ENCODE measurements around the gene IGLON5.
A peak's percentile ranks its signal among the peaks of the same experiment; 100 is the strongest.

The IGLON5 gene

GRCh38 chr19:51294977-51295375 is 16.5 kb upstream of the IGLON5 start:
- Histone ChIP-seq H3K27me3 (ENCODE audit: control insufficient read depth in 3 of 3, insufficient read depth in 3 of 3, low read depth in 1 of 3, low read length in 3 of 3) (peaks cover 0 to 4% (median 0%) of the 10 kb centered on the region in 3 experiments), H4K8ac (ENCODE audit: low read depth, low read length) (no peak overlapping the region), H3K4ac (ENCODE audit: low read length) (no peak overlapping the region), H3K4me2 (ENCODE audit: insufficient read depth, low read length, poor library complexity, severe bottlenecking) (no peak overlapping the region), H3K79me1 (ENCODE audit: low read depth, low read length) (no peaks in the 10 kb centered on the region), H3K9ac (ENCODE audit: low read depth, low read length, poor library complexity) (peak overlapping the region; percentile 53), H2AFZ (ENCODE audit: low read length) (no peak overlapping the region), H4K91ac (ENCODE audit: low read depth, low read length, poor library complexity) (no peak overlapping the region), H3K18ac (ENCODE audit: low read length) (peak overlapping the region; percentile 55), H2BK120ac (ENCODE audit: low read depth, low read length) (no peak overlapping the region), H3K23ac (ENCODE audit: low read depth, low read length, poor library complexity) (peak overlapping the region; percentile 56), H3K14ac (ENCODE audit: low read length) (no peak overlapping the region), H3K4me1 (ENCODE audit: control insufficient read depth in 2 of 2, insufficient read depth in 1 of 2, low read depth in 1 of 2, low read length in 2 of 2) (peaks cover 14 to 18% of the 10 kb centered on the region in 2 donors), H3K27ac (replicated peaks; ENCODE audit: low read length) (no peak overlapping the region), H3K36me3 (replicated peaks in 1 of 2; ENCODE audit: control insufficient read depth in 2 of 2, insufficient read depth in 2 of 2, low read length in 2 of 2) (no peaks in the 10 kb centered on the region), H2BK15ac (ENCODE audit: low read length) (peak overlapping the region; percentile 18), H3K9me3 (replicated peaks in 1 of 2; ENCODE audit: control insufficient read depth in 2 of 2, insufficient read depth in 1 of 2, low read depth in 1 of 2, low read length in 2 of 2) (no peaks in the 10 kb centered on the region), H3K4me3 (ENCODE audit: low read length in 2 of 2) (peak overlapping the region in 1 of 2 donors; percentile 35), H2AK5ac (ENCODE audit: low read depth, low read length) (no peak overlapping the region), H2BK12ac (ENCODE audit: low read length) (no peak overlapping the region), H2BK5ac (ENCODE audit: low read length) (peak overlapping the region; percentile 80)
- no CpG with 5 or more reads among the region's 12 CpGs for WGBS, 2 donors (ENCODE audit: extremely low coverage in 2 of 2, insufficient read length in 2 of 2, insufficient replicate concordance in 1 of 2)
- no peak for DNase-seq (ENCODE audit: low spot score)

GRCh38 chr19:51295382-51296126 is 15.9 kb upstream of the IGLON5 start:
- no CpG with 5 or more reads among the region's 15 CpGs for WGBS, 2 donors (ENCODE audit: extremely low coverage in 2 of 2, insufficient read length in 2 of 2, insufficient replicate concordance in 1 of 2)
- peak overlapping the region; percentile 50 for H3K18ac ChIP-seq (ENCODE audit: low read length)

GRCh38 chr19:51296336-51297093 is 14.9 kb upstream of the IGLON5 start:
- Histone ChIP-seq H3K27me3 (ENCODE audit: control insufficient read depth in 3 of 3, insufficient read depth in 3 of 3, low read depth in 1 of 3, low read length in 3 of 3) (peaks cover 0 to 4% (median 0%) of the 10 kb centered on the region in 3 experiments), H2BK120ac (ENCODE audit: low read depth, low read length) (no peak overlapping the region), H3K27ac (replicated peaks; ENCODE audit: low read length) (no peak overlapping the region), H2BK5ac (ENCODE audit: low read length) (no peak overlapping the region), H3K9ac (ENCODE audit: low read depth, low read length, poor library complexity) (no peak overlapping the region), H3K4me2 (ENCODE audit: insufficient read depth, low read length, poor library complexity, severe bottlenecking) (no peak overlapping the region), H3K36me3 (replicated peaks in 1 of 2; ENCODE audit: control insufficient read depth in 2 of 2, insufficient read depth in 2 of 2, low read length in 2 of 2) (no peaks in the 10 kb centered on the region), H3K14ac (ENCODE audit: low read length) (no peak overlapping the region), H2BK15ac (ENCODE audit: low read length) (peak overlapping the region; percentile 3), H2AK5ac (ENCODE audit: low read depth, low read length) (peak overlapping the region; percentile 24), H3K18ac (ENCODE audit: low read length) (peak overlapping the region; percentile 41), H3K4me1 (ENCODE audit: control insufficient read depth in 2 of 2, insufficient read depth in 1 of 2, low read depth in 1 of 2, low read length in 2 of 2) (peaks cover 14 to 18% of the 10 kb centered on the region in 2 donors), H3K23ac (ENCODE audit: low read depth, low read length, poor library complexity) (peak overlapping the region; percentile 44), H4K8ac (ENCODE audit: low read depth, low read length) (no peak overlapping the region), H4K91ac (ENCODE audit: low read depth, low read length, poor library complexity) (no peak overlapping the region), H3K9me3 (replicated peaks in 1 of 2; ENCODE audit: control insufficient read depth in 2 of 2, insufficient read depth in 1 of 2, low read depth in 1 of 2, low read length in 2 of 2) (no peaks in the 10 kb centered on the region), H2AFZ (ENCODE audit: low read length) (no peak overlapping the region), H3K4me3 (ENCODE audit: low read length in 2 of 2) (peak overlapping the region in 1 of 2 donors; percentile 13), H3K79me1 (ENCODE audit: low read depth, low read length) (no peaks in the 10 kb centered on the region), H2BK12ac (ENCODE audit: low read length) (no peak overlapping the region), H3K4ac (ENCODE audit: low read length) (no peak overlapping the region)
- no peak for DNase-seq (ENCODE audit: low spot score)
- no CpG with 5 or more reads among the region's 9 CpGs for WGBS, 2 donors (ENCODE audit: extremely low coverage in 2 of 2, insufficient read length in 2 of 2, insufficient replicate concordance in 1 of 2)

More at GRCh38 chr19:51295382-51296126, 15.9 kb upstream of the IGLON5 start:
- Histone ChIP-seq H3K14ac (ENCODE audit: low read length) (no peak overlapping the region), H3K4me1 (ENCODE audit: control insufficient read depth in 2 of 2, insufficient read depth in 1 of 2, low read depth in 1 of 2, low read length in 2 of 2) (peaks cover 14 to 18% of the 10 kb centered on the region in 2 donors), H3K27me3 (ENCODE audit: control insufficient read depth in 3 of 3, insufficient read depth in 3 of 3, low read depth in 1 of 3, low read length in 3 of 3) (peaks cover 0 to 4% (median 0%) of the 10 kb centered on the region in 3 experiments), H3K4ac (ENCODE audit: low read length) (no peak overlapping the region), H2BK120ac (ENCODE audit: low read depth, low read length) (no peak overlapping the region), H3K79me1 (ENCODE audit: low read depth, low read length) (no peaks in the 10 kb centered on the region), H2AK5ac (ENCODE audit: low read depth, low read length) (no peak overlapping the region), H3K9ac (ENCODE audit: low read depth, low read length, poor library complexity) (peak overlapping the region; percentile 46), H2BK12ac (ENCODE audit: low read length) (no peak overlapping the region), H2BK15ac (ENCODE audit: low read length) (peak overlapping the region; percentile 3), H3K4me2 (ENCODE audit: insufficient read depth, low read length, poor library complexity, severe bottlenecking) (no peak overlapping the region), H2AFZ (ENCODE audit: low read length) (no peak overlapping the region), H3K9me3 (replicated peaks in 1 of 2; ENCODE audit: control insufficient read depth in 2 of 2, insufficient read depth in 1 of 2, low read depth in 1 of 2, low read length in 2 of 2) (no peaks in the 10 kb centered on the region), H3K23ac (ENCODE audit: low read depth, low read length, poor library complexity) (peak overlapping the region; percentile 44), H3K36me3 (replicated peaks in 1 of 2; ENCODE audit: control insufficient read depth in 2 of 2, insufficient read depth in 2 of 2, low read length in 2 of 2) (no peaks in the 10 kb centered on the region), H2BK5ac (ENCODE audit: low read length) (no peak overlapping the region), H4K8ac (ENCODE audit: low read depth, low read length) (no peak overlapping the region), H4K91ac (ENCODE audit: low read depth, low read length, poor library complexity) (no peak overlapping the region), H3K27ac (replicated peaks; ENCODE audit: low read length) (no peak overlapping the region), H3K4me3 (ENCODE audit: low read length in 2 of 2) (no peak overlapping the region)
- DNase-seq (ENCODE audit: low spot score), result no peak

GRCh38 chr19:51297406-51297805 is 14.0 kb upstream of the IGLON5 start:
- Histone ChIP-seq H4K91ac (ENCODE audit: low read depth, low read length, poor library complexity) (no peak overlapping the region), H3K27me3 (ENCODE audit: control insufficient read depth in 3 of 3, insufficient read depth in 3 of 3, low read depth in 1 of 3, low read length in 3 of 3) (peaks cover 0 to 4% (median 0%) of the 10 kb centered on the region in 3 experiments), H3K9ac (ENCODE audit: low read depth, low read length, poor library complexity) (no peak overlapping the region), H3K23ac (ENCODE audit: low read depth, low read length, poor library complexity) (no peak overlapping the region), H3K18ac (ENCODE audit: low read length) (no peak overlapping the region), H2BK12ac (ENCODE audit: low read length) (no peak overlapping the region), H3K4me2 (ENCODE audit: insufficient read depth, low read length, poor library complexity, severe bottlenecking) (no peak overlapping the region), H3K9me3 (replicated peaks in 1 of 2; ENCODE audit: control insufficient read depth in 2 of 2, insufficient read depth in 1 of 2, low read depth in 1 of 2, low read length in 2 of 2) (no peaks in the 10 kb centered on the region), H4K8ac (ENCODE audit: low read depth, low read length) (no peak overlapping the region), H3K4me3 (ENCODE audit: low read length in 2 of 2) (no peak overlapping the region), H2BK5ac (ENCODE audit: low read length) (no peak overlapping the region), H3K79me1 (ENCODE audit: low read depth, low read length) (no peaks in the 10 kb centered on the region), H3K4me1 (ENCODE audit: control insufficient read depth in 2 of 2, insufficient read depth in 1 of 2, low read depth in 1 of 2, low read length in 2 of 2) (peaks cover 14 to 18% of the 10 kb centered on the region in 2 donors), H2AFZ (ENCODE audit: low read length) (no peak overlapping the region), H3K27ac (replicated peaks; ENCODE audit: low read length) (no peak overlapping the region), H3K14ac (ENCODE audit: low read length) (no peak overlapping the region), H3K4ac (ENCODE audit: low read length) (no peak overlapping the region), H2BK15ac (ENCODE audit: low read length) (no peak overlapping the region), H2AK5ac (ENCODE audit: low read depth, low read length) (no peak overlapping the region), H3K36me3 (replicated peaks in 1 of 2; ENCODE audit: control insufficient read depth in 2 of 2, insufficient read depth in 2 of 2, low read length in 2 of 2) (no peaks in the 10 kb centered on the region), H2BK120ac (ENCODE audit: low read depth, low read length) (no peak overlapping the region)
- no peak for DNase-seq (ENCODE audit: low spot score)
- no CpG with 5 or more reads among the region's 5 CpGs for WGBS, 2 donors (ENCODE audit: extremely low coverage in 2 of 2, insufficient read length in 2 of 2, insufficient replicate concordance in 1 of 2)

All from neuronal stem cell (in vitro differentiated cells).